SU-DHL-6 (cell line): Measurements from ENCODE around the gene TLE1.

Experiments
- H2AFZ ChIP-seq: fragments of 200-600 bp; sonication (generic); 2 replicates; pipeline ENCODE4 v1.6.1; 2014; ENCODE audit warnings: low read depth, mild to moderate bottlenecking, moderate library complexity, mixed read lengths, antibody characterized with exemption, low read length; ENCODE audit not compliant: severe bottlenecking
- H3F3A ChIP-seq: fragments of 200-600 bp; shearing (Covaris generic); 2 replicates; pipeline ENCODE4 v1.6.0; 2016; ENCODE audit warnings: antibody characterized with exemption, mild to moderate bottlenecking; ENCODE audit not compliant: insufficient read depth
- H3K27ac ChIP-seq: fragments of 200-600 bp; sonication (generic); 2 replicates; pipeline ENCODE4 v1.5.1; 2016; ENCODE audit warnings: low read depth, mild to moderate bottlenecking, low read length, moderate library complexity, mixed read lengths
- H3K27me3 ChIP-seq: fragments of 200-600 bp; sonication (generic), shearing (Covaris generic); 2 replicates; pipeline ENCODE4 v1.6.0; 2014; ENCODE audit warnings: mild to moderate bottlenecking, low read length
- H3K36me3 ChIP-seq: fragments of 200-600 bp; sonication (generic); 2 replicates; pipeline ENCODE4 v1.6.1; 2014; ENCODE audit warnings: mild to moderate bottlenecking, low read length, mixed read lengths
- H3K4me2 ChIP-seq: fragments of 300-600, 200-600 bp; shearing (Covaris generic), sonication (generic); 2 replicates; pipeline ENCODE4 v1.6.0; 2014; ENCODE audit warnings: low read length, low read depth, mild to moderate bottlenecking; ENCODE audit not compliant: poor library complexity, severe bottlenecking
- H3K4me3 ChIP-seq: fragments of 200-600 bp; sonication (generic); 2 replicates; pipeline ENCODE4 v1.5.1; 2014; ENCODE audit warnings: antibody characterized with exemption, low read length, mild to moderate bottlenecking, mixed read lengths; ENCODE audit not compliant: insufficient read depth, poor library complexity, severe bottlenecking
- H3K79me2 ChIP-seq: fragments of 200-600 bp; sonication (generic); 2 replicates; pipeline ENCODE4 v1.6.1; 2014; ENCODE audit warnings: mild to moderate bottlenecking, low read length, moderate library complexity; ENCODE audit not compliant: insufficient read depth
- H3K9ac ChIP-seq: fragments of 200-600 bp; sonication (generic); 2 replicates; pipeline ENCODE4 v1.7.0; 2014; ENCODE audit warnings: mild to moderate bottlenecking, low read length
- H3K9me2 ChIP-seq: fragments of 200-600 bp; sonication (generic); replicated peaks from 2 replicates; pipeline ENCODE4 v1.6.1; 2014; ENCODE audit warnings: low read length; ENCODE audit not compliant: insufficient read depth
- H3K9me3 ChIP-seq: fragments of 200-600 bp; sonication (generic); 2 replicates; pipeline ENCODE4 v1.6.1; 2014; ENCODE audit warnings: low read length, mixed read lengths; ENCODE audit not compliant: insufficient read depth
- H4K20me1 ChIP-seq: fragments of 200-600 bp; sonication (generic); 2 replicates; pipeline ENCODE4 v1.6.1; 2014; ENCODE audit warnings: low read depth, mild to moderate bottlenecking, antibody characterized with exemption, low read length, moderate library complexity, mixed read lengths
- EZH2phosphoT487 ChIP-seq: fragments of 200-600 bp; sonication (generic), shearing (Covaris generic); conservative IDR thresholded peaks from 2 replicates; pipeline ENCODE4 v1.6.1; 2018; ENCODE audit warnings: mild to moderate bottlenecking, antibody characterized with exemption, low read length, moderate library complexity, mixed read lengths
- TF ChIP-seq, protein P1 (sequence below): fragments of 200-600 bp; sonication (generic); IDR thresholded peaks from one replicate; pipeline ENCODE4 v1.5.1; 2017; ENCODE audit warnings: antibody characterized with exemption, mild to moderate bottlenecking, low read length, moderate library complexity; ENCODE audit not compliant: insufficient read depth, poor library complexity, severe bottlenecking

TLE1 gene

DNA sequence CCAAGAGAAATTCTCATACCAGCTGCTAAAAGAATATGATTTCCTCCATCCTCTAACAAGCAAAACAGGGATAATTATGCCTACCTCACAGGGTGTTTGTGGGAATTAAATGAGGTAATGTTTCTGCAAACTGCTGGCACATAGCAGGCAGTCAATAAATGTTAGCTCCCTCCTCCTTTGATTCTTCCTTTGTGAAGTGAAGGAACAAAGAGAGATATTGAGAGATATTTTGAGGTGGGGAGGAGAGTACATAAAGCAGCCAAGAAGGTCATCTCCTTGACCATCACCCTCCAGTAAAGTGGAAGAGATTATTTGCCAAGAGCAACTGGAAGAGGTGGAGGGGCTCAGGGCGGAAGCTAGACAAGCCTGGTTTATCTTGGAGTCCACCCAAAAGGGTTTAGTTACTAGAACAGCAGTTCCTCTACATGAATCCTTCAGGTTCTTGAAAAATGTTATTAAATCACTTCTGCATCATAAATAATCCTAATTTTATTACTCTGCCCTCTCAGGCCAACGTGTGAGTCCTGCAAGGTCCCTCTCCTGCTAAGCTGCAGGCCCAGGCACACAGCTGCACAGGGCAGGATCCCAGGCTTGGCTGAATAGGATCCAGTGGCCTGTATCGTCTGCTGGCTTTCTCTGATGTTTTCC is 35.0 kb upstream of the TLE1 start:
- no peaks in the 10 kb centered on the region for H3K9me2 ChIP-seq
- H3K4me3 ChIP-seq, result no peak overlapping the region

DNA sequence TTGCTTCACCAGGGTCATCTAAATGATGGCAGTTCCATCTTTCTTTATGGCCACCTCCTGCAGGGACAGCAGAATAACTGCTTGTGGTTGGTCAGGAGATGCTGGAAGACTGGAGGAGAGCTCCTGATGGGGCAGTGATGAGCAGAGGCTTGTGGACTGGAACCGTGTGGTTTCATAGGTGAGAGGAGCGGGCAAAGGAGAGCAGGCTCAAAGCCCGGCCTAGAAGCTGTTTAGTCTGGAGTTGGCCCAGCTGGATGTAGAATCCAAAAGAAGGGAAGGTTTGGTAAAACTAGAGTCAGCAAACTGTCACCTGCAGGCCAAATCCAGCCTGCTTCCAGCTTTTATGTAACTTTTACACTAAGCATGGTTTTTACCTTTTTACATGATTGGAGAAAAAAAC is 32.9 kb upstream of the TLE1 start:
- no peaks in the 10 kb centered on the region for H3K36me3 ChIP-seq
- H3K79me2 ChIP-seq, result no peaks in the 10 kb centered on the region
- H3K4me3 ChIP-seq, result no peak overlapping the region
- no peak overlapping the region for H3K27ac ChIP-seq
- H3K9me2 ChIP-seq, result no peaks in the 10 kb centered on the region
- TF ChIP-seq, protein P1, sequence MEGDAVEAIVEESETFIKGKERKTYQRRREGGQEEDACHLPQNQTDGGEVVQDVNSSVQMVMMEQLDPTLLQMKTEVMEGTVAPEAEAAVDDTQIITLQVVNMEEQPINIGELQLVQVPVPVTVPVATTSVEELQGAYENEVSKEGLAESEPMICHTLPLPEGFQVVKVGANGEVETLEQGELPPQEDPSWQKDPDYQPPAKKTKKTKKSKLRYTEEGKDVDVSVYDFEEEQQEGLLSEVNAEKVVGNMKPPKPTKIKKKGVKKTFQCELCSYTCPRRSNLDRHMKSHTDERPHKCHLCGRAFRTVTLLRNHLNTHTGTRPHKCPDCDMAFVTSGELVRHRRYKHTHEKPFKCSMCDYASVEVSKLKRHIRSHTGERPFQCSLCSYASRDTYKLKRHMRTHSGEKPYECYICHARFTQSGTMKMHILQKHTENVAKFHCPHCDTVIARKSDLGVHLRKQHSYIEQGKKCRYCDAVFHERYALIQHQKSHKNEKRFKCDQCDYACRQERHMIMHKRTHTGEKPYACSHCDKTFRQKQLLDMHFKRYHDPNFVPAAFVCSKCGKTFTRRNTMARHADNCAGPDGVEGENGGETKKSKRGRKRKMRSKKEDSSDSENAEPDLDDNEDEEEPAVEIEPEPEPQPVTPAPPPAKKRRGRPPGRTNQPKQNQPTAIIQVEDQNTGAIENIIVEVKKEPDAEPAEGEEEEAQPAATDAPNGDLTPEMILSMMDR, result no peak
- TF ChIP-seq EZH2phosphoT487, result no peak
- no peaks in the 10 kb centered on the region for H3K27me3 ChIP-seq
- no peak overlapping the region for H2AFZ ChIP-seq
- H3K9ac ChIP-seq, result no peak overlapping the region
- no peak overlapping the region for H3K4me2 ChIP-seq
- no peaks in the 10 kb centered on the region for H3F3A ChIP-seq
- no peaks in the 10 kb centered on the region for H3K9me3 ChIP-seq
- no peaks in the 10 kb centered on the region for H4K20me1 ChIP-seq

More for the DNA sequence above, 35.0 kb upstream of the TLE1 start:
- Histone ChIP-seq H3K36me3 (no peaks in the 10 kb centered on the region), H3F3A (no peaks in the 10 kb centered on the region), H3K27ac (no peak overlapping the region), H3K4me2 (no peak overlapping the region), H3K9me3 (no peaks in the 10 kb centered on the region), H2AFZ (no peak overlapping the region), H4K20me1 (no peaks in the 10 kb centered on the region), H3K79me2 (no peaks in the 10 kb centered on the region), H3K27me3 (no peaks in the 10 kb centered on the region), H3K9ac (no peak overlapping the region)
- TF ChIP-seq, protein P1, result no peak
- TF ChIP-seq EZH2phosphoT487, result no peak

DNA sequence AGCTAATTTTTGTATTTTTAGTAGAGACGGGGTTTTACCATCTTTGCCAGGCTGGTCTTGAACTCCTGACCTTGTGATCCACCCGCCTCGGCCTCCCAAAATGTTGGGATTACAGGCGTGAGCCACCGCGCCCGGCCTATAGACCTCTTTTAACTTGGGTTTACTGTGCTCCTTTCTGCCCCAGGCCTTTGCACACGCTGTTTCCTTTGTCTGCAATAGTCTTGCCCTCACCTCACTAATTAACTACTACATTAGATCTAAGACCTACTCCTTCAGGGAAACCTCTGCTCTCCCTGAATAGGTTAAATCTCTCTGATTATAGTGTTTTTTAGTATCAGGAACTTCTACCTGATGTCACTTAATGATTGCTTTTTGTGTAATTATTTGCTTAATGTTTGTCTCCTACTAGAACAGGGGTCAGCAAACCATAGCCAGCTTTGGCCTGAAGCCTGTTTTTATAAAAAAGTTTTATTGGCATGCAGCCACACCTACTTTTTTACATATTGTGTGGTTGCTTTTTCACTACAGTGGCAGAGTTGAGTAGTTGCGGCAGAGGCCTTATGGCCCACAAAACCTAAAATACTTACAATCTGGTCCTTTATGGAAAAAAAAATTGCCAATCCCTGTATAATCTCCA is 31.2 kb upstream of the TLE1 start:
- no peak for TF ChIP-seq EZH2phosphoT487
- TF ChIP-seq, protein P1, result no peak
- H3K36me3 ChIP-seq, result no peaks in the 10 kb centered on the region
- no peaks in the 10 kb centered on the region for H3K9me2 ChIP-seq
- no peak overlapping the region for H3K4me3 ChIP-seq
- H3K4me2 ChIP-seq, result no peak overlapping the region
- H3K9ac ChIP-seq, result no peak overlapping the region
- H3K9me3 ChIP-seq, result no peaks in the 10 kb centered on the region
- H3K79me2 ChIP-seq, result no peaks in the 10 kb centered on the region
- H3F3A ChIP-seq, result no peaks in the 10 kb centered on the region
- H3K27ac ChIP-seq, result no peak overlapping the region
- H2AFZ ChIP-seq, result no peak overlapping the region
- H3K27me3 ChIP-seq, result no peaks in the 10 kb centered on the region
- H4K20me1 ChIP-seq, result no peaks in the 10 kb centered on the region
